ENCODE measurements around the gene PTH1R. TPM values are rescaled to one million over a fixed set of nuclear protein-coding genes. Genes with fewer than 3 reads are reported as not detected.

The PTH1R gene
- total RNA-seq, 5 donors from 2014 or later (not counting 1 experiment from before 2014, with no cell fraction given): 0.32 TPM; not detected in 4

DNA sequence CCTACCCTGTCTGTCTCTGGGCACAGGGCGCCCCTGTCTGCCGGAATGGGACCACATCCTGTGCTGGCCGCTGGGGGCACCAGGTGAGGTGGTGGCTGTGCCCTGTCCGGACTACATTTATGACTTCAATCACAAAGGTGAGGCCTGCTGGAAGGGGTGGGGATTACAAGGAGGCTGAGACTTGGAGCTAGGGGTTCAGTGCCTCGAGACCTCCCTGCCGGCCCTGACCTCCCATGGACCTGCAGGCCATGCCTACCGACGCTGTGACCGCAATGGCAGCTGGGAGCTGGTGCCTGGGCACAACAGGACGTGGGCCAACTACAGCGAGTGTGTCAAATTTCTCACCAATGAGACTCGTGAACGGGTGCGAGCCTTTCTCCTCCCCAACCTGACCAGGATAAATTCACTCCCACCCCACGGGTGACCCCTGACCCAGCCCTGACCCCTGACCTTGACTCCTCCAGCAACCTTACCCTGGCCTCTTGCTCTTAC is 20.4 kb downstream of the PTH1R start:
- POLR2A ChIA-PET: no interaction called here
- Histone ChIP-seq H3K36me3 (ENCODE audit: control insufficient read depth in 2 of 2, extremely low read depth in 1 of 2, insufficient read depth in 1 of 2, low read length in 1 of 2) (no peaks in the 10 kb centered on the region), H3K27me3 (replicated peaks in 1 of 2; ENCODE audit: control insufficient read depth in 2 of 2, extremely low read depth in 1 of 2, insufficient read depth in 2 of 2, low read length in 1 of 2) (peaks cover 0 to 64% of the 10 kb centered on the region in 2 experiments), H3K27ac (ENCODE audit: low read length) (no peak overlapping the region), H3K9me3 (no peaks in the 10 kb centered on the region), H3K4me1 (ENCODE audit: control insufficient read depth in 1 of 2, extremely low read depth in 1 of 2, insufficient read depth in 2 of 2, low read length in 2 of 2) (peaks cover 0 to 10% of the 10 kb centered on the region in 2 experiments), H3K4me3 (ENCODE audit: control insufficient read depth in 1 of 2, extremely low read depth in 1 of 2, low read length in 1 of 2) (no peak overlapping the region)
- Mint-ChIP-seq H3K4me3 (no peak overlapping the region), H3K36me3 (no peaks in the 10 kb centered on the region), H3K27ac (peak overlapping the region in 1 of 2 donors; percentile 59), H3K27me3 (peaks cover 28 to 42% of the 10 kb centered on the region in 2 donors), H3K9me3 (no peaks in the 10 kb centered on the region), H3K4me1 (peaks cover 0 to 4% (median 3%) of the 10 kb centered on the region in 3 donors)
- CTCF ChIA-PET: no interaction called here
- ATAC-seq (replicated peaks in 1 of 4): no peak
- WGBS (ENCODE audit: insufficient coverage): 68% methylated on average over 12 of the region's 15 CpGs
- DNase-seq: no peak

DNA sequence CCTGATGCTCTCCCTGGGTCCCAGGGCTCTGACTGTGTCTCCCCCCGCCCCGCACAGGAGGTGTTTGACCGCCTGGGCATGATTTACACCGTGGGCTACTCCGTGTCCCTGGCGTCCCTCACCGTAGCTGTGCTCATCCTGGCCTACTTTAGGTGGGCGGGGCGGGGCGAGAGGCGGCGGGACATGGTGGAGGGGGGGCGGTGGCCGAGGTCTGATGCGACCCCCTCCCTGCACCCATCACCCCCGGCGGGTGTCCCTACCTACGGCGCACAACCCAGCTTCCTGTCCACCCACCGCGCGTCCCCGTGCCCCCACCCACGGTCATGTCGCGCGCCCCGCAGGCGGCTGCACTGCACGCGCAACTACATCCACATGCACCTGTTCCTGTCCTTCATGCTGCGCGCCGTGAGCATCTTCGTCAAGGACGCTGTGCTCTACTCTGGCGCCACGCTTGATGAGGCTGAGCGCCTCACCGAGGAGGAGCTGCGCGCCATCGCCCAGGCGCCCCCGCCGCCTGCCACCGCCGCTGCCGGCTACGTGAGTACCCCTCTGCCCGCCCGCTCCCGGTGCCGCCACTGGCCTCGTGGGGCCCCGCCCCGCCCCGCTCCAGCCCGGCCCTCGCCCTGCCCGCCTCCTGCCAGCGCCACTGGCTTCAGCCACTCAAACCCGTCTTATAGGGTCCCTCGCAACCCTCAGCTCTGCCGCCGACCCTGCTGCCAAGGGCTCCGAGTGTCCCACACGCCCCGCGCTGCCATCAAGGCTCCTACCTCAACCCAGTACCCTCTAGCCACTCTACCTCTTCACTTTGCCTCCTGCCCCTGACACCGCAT is 21.0 kb downstream of the PTH1R start:
- H3K36me3 Mint-ChIP-seq: no peaks in the 10 kb centered on the region
- peaks cover 25 to 35% of the 10 kb centered on the region in 2 donors for H3K27me3 Mint-ChIP-seq
- DNase-seq: no peak
- Histone ChIP-seq H3K4me3 (ENCODE audit: control insufficient read depth in 1 of 2, extremely low read depth in 1 of 2, low read length in 1 of 2) (no peak overlapping the region), H3K27me3 (replicated peaks in 1 of 2; ENCODE audit: control insufficient read depth in 2 of 2, extremely low read depth in 1 of 2, insufficient read depth in 2 of 2, low read length in 1 of 2) (peaks cover 0 to 60% of the 10 kb centered on the region in 2 experiments), H3K27ac (ENCODE audit: low read length) (no peak overlapping the region), H3K36me3 (ENCODE audit: control insufficient read depth in 2 of 2, extremely low read depth in 1 of 2, insufficient read depth in 1 of 2, low read length in 1 of 2) (no peaks in the 10 kb centered on the region), H3K4me1 (ENCODE audit: control insufficient read depth in 1 of 2, extremely low read depth in 1 of 2, insufficient read depth in 2 of 2, low read length in 2 of 2) (peaks cover 0 to 12% of the 10 kb centered on the region in 2 experiments), H3K9me3 (no peaks in the 10 kb centered on the region)
- H3K9me3 Mint-ChIP-seq: no peaks in the 10 kb centered on the region
- ChIA-PET CTCF (interaction anchor here in 1 of 2 donors (1.3 kb wide), 1 partner anchor 11 kb away, joined by 5 read pairs; no protein-coding TSS in a partner anchor), POLR2A (no interaction called here)
- ATAC-seq (replicated peaks in 1 of 4): peak in 2 of 4 experiments; percentile 31 to 34
- H3K4me3 Mint-ChIP-seq: peak overlapping the region in 1 of 3 donors; percentile 47
- H3K27ac Mint-ChIP-seq: peak overlapping the region in 1 of 2 donors; percentile 59
- 25% methylated on average over 63 of the region's 71 CpGs for WGBS (ENCODE audit: insufficient coverage)
- H3K4me1 Mint-ChIP-seq: peaks cover 0 to 4% (median 3%) of the 10 kb centered on the region in 3 donors

GRCh38 chr3:46899151-46900006 is 21.9 kb downstream of the PTH1R start:
- Mint-ChIP-seq H3K36me3 (no peaks in the 10 kb centered on the region), H3K4me1 (peaks cover 0 to 4% (median 3%) of the 10 kb centered on the region in 3 donors), H3K27me3 (peaks cover 21 to 28% of the 10 kb centered on the region in 2 donors), H3K27ac (no peak overlapping the region), H3K9me3 (no peaks in the 10 kb centered on the region), H3K4me3 (peak overlapping the region in 1 of 3 donors; percentile 47)
- DNase-seq: no peak
- H3K4me1 ChIP-seq (ENCODE audit: control insufficient read depth in 1 of 2, extremely low read depth in 1 of 2, insufficient read depth in 2 of 2, low read length in 2 of 2): peaks cover 0 to 13% of the 10 kb centered on the region in 2 experiments
- H3K27ac ChIP-seq (ENCODE audit: low read length): no peak overlapping the region
- no peaks in the 10 kb centered on the region for H3K36me3 ChIP-seq (ENCODE audit: control insufficient read depth in 2 of 2, extremely low read depth in 1 of 2, insufficient read depth in 1 of 2, low read length in 1 of 2)
- POLR2A ChIA-PET: no interaction called here
- 90% methylated on average over 20 of the region's 22 CpGs for WGBS (ENCODE audit: insufficient coverage)
- no peak for ATAC-seq (replicated peaks in 1 of 4)
- CTCF ChIA-PET: interaction anchor here in 1 of 2 donors (1.3 kb wide), 1 partner anchor 10 kb away, joined by 5 read pairs; no protein-coding TSS in a partner anchor
- H3K4me3 ChIP-seq (ENCODE audit: control insufficient read depth in 1 of 2, extremely low read depth in 1 of 2, low read length in 1 of 2): no peak overlapping the region
- H3K27me3 ChIP-seq (replicated peaks in 1 of 2; ENCODE audit: control insufficient read depth in 2 of 2, extremely low read depth in 1 of 2, insufficient read depth in 2 of 2, low read length in 1 of 2): peaks cover 0 to 52% of the 10 kb centered on the region in 2 experiments
- no peaks in the 10 kb centered on the region for H3K9me3 ChIP-seq

- peaks cover 0 to 4% (median 3%) of the 10 kb centered on the region in 3 donors for H3K4me1 Mint-ChIP-seq
- Histone ChIP-seq H3K9me3 (no peaks in the 10 kb centered on the region), H3K36me3 (ENCODE audit: control insufficient read depth in 2 of 2, extremely low read depth in 1 of 2, insufficient read depth in 1 of 2, low read length in 1 of 2) (no peaks in the 10 kb centered on the region), H3K27me3 (replicated peaks in 1 of 2; ENCODE audit: control insufficient read depth in 2 of 2, extremely low read depth in 1 of 2, insufficient read depth in 2 of 2, low read length in 1 of 2) (peaks cover 0 to 48% of the 10 kb centered on the region in 2 experiments), H3K4me1 (ENCODE audit: control insufficient read depth in 1 of 2, extremely low read depth in 1 of 2, insufficient read depth in 2 of 2, low read length in 2 of 2) (peaks cover 0 to 13% of the 10 kb centered on the region in 2 experiments), H3K4me3 (ENCODE audit: control insufficient read depth in 1 of 2, extremely low read depth in 1 of 2, low read length in 1 of 2) (no peak overlapping the region), H3K27ac (ENCODE audit: low read length) (no peak overlapping the region)
- H3K27me3 Mint-ChIP-seq: peaks cover 21 to 25% of the 10 kb centered on the region in 2 donors
- DNase-seq (no peak), ATAC-seq (replicated peaks in 1 of 4) (no peak)
- no peaks in the 10 kb centered on the region for H3K9me3 Mint-ChIP-seq
- H3K4me3 Mint-ChIP-seq: no peak overlapping the region
- WGBS (ENCODE audit: insufficient coverage): no CpG with 5 or more reads among the region's 5 CpGs
- H3K27ac Mint-ChIP-seq: no peak overlapping the region
- no peaks in the 10 kb centered on the region for H3K36me3 Mint-ChIP-seq
- ChIA-PET CTCF (interaction anchor here in 1 of 2 donors (1.3 kb wide), 1 partner anchor 10 kb away, joined by 5 read pairs; no protein-coding TSS in a partner anchor), POLR2A (no interaction called here)
Measured at GRCh38 chr3:46900007-46900292, 22.4 kb downstream of the PTH1R start.

DNA sequence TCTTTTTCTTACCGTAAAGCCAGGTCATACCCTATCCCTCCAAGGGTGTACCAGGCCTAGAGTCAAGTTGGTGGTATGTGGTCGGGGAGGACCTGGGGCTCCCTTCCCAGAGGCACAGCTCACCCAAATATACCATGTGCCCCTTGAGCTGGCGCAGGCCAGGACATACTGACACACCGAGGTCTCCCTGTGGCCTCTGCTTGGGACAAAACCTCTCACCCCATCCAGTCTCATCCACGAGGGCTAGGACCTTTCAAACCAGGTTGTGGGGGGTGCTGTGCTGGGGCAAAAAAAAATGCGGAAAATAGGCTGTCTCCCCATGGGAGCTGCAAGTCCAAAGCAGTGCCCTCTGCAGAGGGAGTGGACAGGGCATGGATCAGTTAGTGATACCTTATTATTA is 22.8 kb downstream of the PTH1R start:
- Histone ChIP-seq H3K27ac (ENCODE audit: low read length) (no peak overlapping the region), H3K9me3 (no peaks in the 10 kb centered on the region), H3K4me1 (ENCODE audit: control insufficient read depth in 1 of 2, extremely low read depth in 1 of 2, insufficient read depth in 2 of 2, low read length in 2 of 2) (peaks cover 0 to 13% of the 10 kb centered on the region in 2 experiments), H3K27me3 (replicated peaks in 1 of 2; ENCODE audit: control insufficient read depth in 2 of 2, extremely low read depth in 1 of 2, insufficient read depth in 2 of 2, low read length in 1 of 2) (peaks cover 0 to 48% of the 10 kb centered on the region in 2 experiments), H3K36me3 (ENCODE audit: control insufficient read depth in 2 of 2, extremely low read depth in 1 of 2, insufficient read depth in 1 of 2, low read length in 1 of 2) (no peaks in the 10 kb centered on the region), H3K4me3 (ENCODE audit: control insufficient read depth in 1 of 2, extremely low read depth in 1 of 2, low read length in 1 of 2) (no peak overlapping the region)
- ChIA-PET CTCF (interaction anchor here in 1 of 2 donors (1.1 kb wide), 1 partner anchor 9 kb away, joined by 3 read pairs; no protein-coding TSS in a partner anchor), POLR2A (no interaction called here)
- no peak for DNase-seq
- H3K36me3 Mint-ChIP-seq: no peaks in the 10 kb centered on the region
- no peak overlapping the region for H3K27ac Mint-ChIP-seq
- peaks cover 0 to 4% (median 3%) of the 10 kb centered on the region in 3 donors for H3K4me1 Mint-ChIP-seq
- H3K27me3 Mint-ChIP-seq: peaks cover 21 to 22% of the 10 kb centered on the region in 2 donors
- WGBS (ENCODE audit: insufficient coverage): no CpG with 5 or more reads among the region's 6 CpGs
- H3K9me3 Mint-ChIP-seq: no peaks in the 10 kb centered on the region
- no peak for ATAC-seq (replicated peaks in 1 of 4)
- no peak overlapping the region for H3K4me3 Mint-ChIP-seq

DNA sequence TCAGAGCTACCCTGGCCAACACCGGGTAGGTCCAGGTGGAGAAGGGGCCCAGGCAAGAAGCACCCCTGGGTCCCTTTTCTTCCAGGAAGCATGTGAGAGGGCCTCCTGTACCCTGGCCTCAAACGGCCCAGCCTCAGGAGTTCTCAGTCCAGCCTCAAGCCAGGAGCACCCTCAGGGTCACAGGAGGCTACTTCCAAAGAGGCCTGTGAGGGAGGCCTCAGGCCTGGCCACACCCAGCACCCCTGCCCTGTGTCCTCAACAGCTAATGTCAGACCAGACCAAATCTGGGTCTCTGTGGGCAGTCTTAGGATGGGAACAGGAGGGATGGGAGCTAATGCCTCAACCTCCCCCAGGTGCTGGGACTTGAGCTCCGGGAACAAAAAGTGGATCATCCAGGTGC is 23.5 kb downstream of the PTH1R start:
- no peaks in the 10 kb centered on the region for H3K9me3 ChIP-seq
- H3K4me3 ChIP-seq (ENCODE audit: control insufficient read depth in 1 of 2, extremely low read depth in 1 of 2, low read length in 1 of 2): no peak overlapping the region
- CTCF ChIA-PET: interaction anchor here in 1 of 2 donors (1.1 kb wide), 1 partner anchor 8 kb away, joined by 3 read pairs; no protein-coding TSS in a partner anchor
- no peaks in the 10 kb centered on the region for H3K36me3 Mint-ChIP-seq
- no peak overlapping the region for H3K4me3 Mint-ChIP-seq
- no peak for DNase-seq
- no peaks in the 10 kb centered on the region for H3K9me3 Mint-ChIP-seq
- no peaks in the 10 kb centered on the region for H3K36me3 ChIP-seq (ENCODE audit: control insufficient read depth in 2 of 2, extremely low read depth in 1 of 2, insufficient read depth in 1 of 2, low read length in 1 of 2)
- peaks cover 0 to 4% (median 3%) of the 10 kb centered on the region in 3 donors for H3K4me1 Mint-ChIP-seq
- no peak overlapping the region for H3K27ac ChIP-seq (ENCODE audit: low read length)
- peaks cover 0 to 45% of the 10 kb centered on the region in 2 experiments for H3K27me3 ChIP-seq (replicated peaks in 1 of 2; ENCODE audit: control insufficient read depth in 2 of 2, extremely low read depth in 1 of 2, insufficient read depth in 2 of 2, low read length in 1 of 2)
- POLR2A ChIA-PET: no interaction called here
- H3K27ac Mint-ChIP-seq: no peak overlapping the region
- ATAC-seq (replicated peaks in 1 of 4): no peak
- peaks cover 0 to 13% of the 10 kb centered on the region in 2 experiments for H3K4me1 ChIP-seq (ENCODE audit: control insufficient read depth in 1 of 2, extremely low read depth in 1 of 2, insufficient read depth in 2 of 2, low read length in 2 of 2)
- WGBS (ENCODE audit: insufficient coverage): 73% methylated on average over 3 of the region's 3 CpGs
- peaks cover 19 to 20% of the 10 kb centered on the region in 2 donors for H3K27me3 Mint-ChIP-seq
